Left ventricle myocardium inferior (tissue), 1 donor: ENCODE measurements around the gene PTGDR. TPM values are rescaled to one million over a fixed set of nuclear protein-coding genes. Genes with fewer than 3 reads are reported as not detected.

Experiments
- DNase-seq: peaks from one replicate; pipeline ENCODE4 v3.0.0-alpha.2; 2020
- H3K27ac ChIP-seq: fragments of 200-600 bp; replicated peaks from 2 replicates; pipeline ENCODE4 v1.8.0; 2021
- H3K27me3 ChIP-seq: fragments of 200-600 bp; 2 replicates; pipeline ENCODE4 v1.8.0; 2021; ENCODE audit warnings: low read depth
- H3K36me3 ChIP-seq: fragments of 200-600 bp; 2 replicates; pipeline ENCODE4 v1.8.0; 2021
- H3K4me1 ChIP-seq: fragments of 200-600 bp; 2 replicates; pipeline ENCODE4 v1.8.0; 2021
- H3K4me3 ChIP-seq: fragments of 200-600 bp; 2 replicates; pipeline ENCODE4 v1.8.0; 2021; ENCODE audit warnings: mild to moderate bottlenecking, moderate library complexity
- H3K9me3 ChIP-seq: fragments of 200-600 bp; replicated peaks from 2 replicates; pipeline ENCODE4 v1.8.0; 2021
- CTCF ChIP-seq: fragments of 200-600 bp; IDR thresholded peaks from 2 replicates; pipeline ENCODE4 v1.8.0; 2021; ENCODE audit warnings: antibody characterized with exemption, mild to moderate bottlenecking, borderline replicate concordance
- intact Hi-C: fragments of 100-400 bp; cut with micrococcal nuclease; formaldehyde crosslinking; loops from one replicate; pipeline ENCODE4 v1.11.0; 2022
- total RNA-seq: library from RNA; stranded (reverse); fragmentation: NEBNext Ultra II Directional; extraction: Animal tissue kit (Norgen Biotek cat#: 25700); gene quantifications from one replicate; pipeline ENCODE4 v1.2.1, GENCODE V29; 2021
- donor health status: DM: no; HTN: yes; CAD: no; lungs with severe emphysema.

PTGDR gene
- total RNA-seq, 1 donor from 2014 or later: 1.3 TPM

- H3K4me3 ChIP-seq: no peak overlapping the region
- peaks cover 5% of the 10 kb centered on the region for H3K4me1 ChIP-seq
- peaks cover 26% of the 10 kb centered on the region for H3K27me3 ChIP-seq
- peaks cover 31% of the 10 kb centered on the region for H3K9me3 ChIP-seq
- no peak for DNase-seq
- intact Hi-C loops: no loop called here
- H3K36me3 ChIP-seq: no peaks in the 10 kb centered on the region
- no peak for TF ChIP-seq CTCF
- H3K27ac ChIP-seq: no peak overlapping the region
Measured at GRCh38 chr14:52319919-52320318, 52.4 kb downstream of the PTGDR start.

GRCh38 chr14:52325126-52325525, 57.6 kb downstream of the PTGDR start:
- Histone ChIP-seq H3K27ac (no peak overlapping the region), H3K36me3 (no peaks in the 10 kb centered on the region)
- intact Hi-C loops: no loop called here

GRCh38 chr14:52325630-52326029, 58.1 kb downstream of the PTGDR start:
- DNase-seq: no peak
- Histone ChIP-seq H3K4me1 (no peaks in the 10 kb centered on the region), H3K36me3 (no peaks in the 10 kb centered on the region), H3K27me3 (no peaks in the 10 kb centered on the region), H3K27ac (no peak overlapping the region), H3K4me3 (no peak overlapping the region), H3K9me3 (peaks cover 31% of the 10 kb centered on the region)
- intact Hi-C loops: no loop called here
- no peak for TF ChIP-seq CTCF

More at GRCh38 chr14:52325126-52325525, 57.6 kb downstream of the PTGDR start:
- peaks cover 31% of the 10 kb centered on the region for H3K9me3 ChIP-seq
- H3K4me1 ChIP-seq: no peaks in the 10 kb centered on the region
- TF ChIP-seq CTCF: no peak
- H3K27me3 ChIP-seq: no peaks in the 10 kb centered on the region
- DNase-seq: no peak
- H3K4me3 ChIP-seq: no peak overlapping the region

Other genes with a start within 250 kb of the PTGDR start
- 35.2 TPM for gene NID2, start 198.6 kb upstream of the PTGDR start, total RNA-seq
- gene PTGER2, start 46.6 kb downstream of the PTGDR start, total RNA-seq: 0.60 TPM